Left ventricle myocardium inferior (tissue), 1 donor: ENCODE measurements around the gene OR51F2. TPM values are rescaled to one million over a fixed set of nuclear protein-coding genes. Genes with fewer than 3 reads are reported as not detected.

ENCODE experiments used
- DNase-seq: peaks from one replicate; pipeline ENCODE4 v3.0.0-alpha.2; 2020
- H3K27ac ChIP-seq: fragments of 200-600 bp; replicated peaks from 2 replicates; pipeline ENCODE4 v1.8.0; 2021
- H3K27me3 ChIP-seq: fragments of 200-600 bp; 2 replicates; pipeline ENCODE4 v1.8.0; 2021; ENCODE audit warnings: low read depth
- H3K36me3 ChIP-seq: fragments of 200-600 bp; 2 replicates; pipeline ENCODE4 v1.8.0; 2021
- H3K4me1 ChIP-seq: fragments of 200-600 bp; 2 replicates; pipeline ENCODE4 v1.8.0; 2021
- H3K4me3 ChIP-seq: fragments of 200-600 bp; 2 replicates; pipeline ENCODE4 v1.8.0; 2021; ENCODE audit warnings: mild to moderate bottlenecking, moderate library complexity
- H3K9me3 ChIP-seq: fragments of 200-600 bp; replicated peaks from 2 replicates; pipeline ENCODE4 v1.8.0; 2021
- intact Hi-C: fragments of 100-400 bp; cut with micrococcal nuclease; formaldehyde crosslinking; loops from one replicate; pipeline ENCODE4 v1.11.0; 2022
- total RNA-seq: library from RNA; stranded (reverse); fragmentation: NEBNext Ultra II Directional; extraction: Animal tissue kit (Norgen Biotek cat#: 25700); gene quantifications from one replicate; pipeline ENCODE4 v1.2.1, GENCODE V29; 2021
- TF ChIP-seq, protein P1 (sequence below): fragments of 200-600 bp; IDR thresholded peaks from 2 replicates; pipeline ENCODE4 v1.8.0; 2021; ENCODE audit warnings: antibody characterized with exemption, mild to moderate bottlenecking, borderline replicate concordance
- donor health status: DM: no; HTN: yes; CAD: no; lungs with severe emphysema.

Gene OR51F2
- total RNA-seq, 1 donor from 2014 or later, result not detected

DNA sequence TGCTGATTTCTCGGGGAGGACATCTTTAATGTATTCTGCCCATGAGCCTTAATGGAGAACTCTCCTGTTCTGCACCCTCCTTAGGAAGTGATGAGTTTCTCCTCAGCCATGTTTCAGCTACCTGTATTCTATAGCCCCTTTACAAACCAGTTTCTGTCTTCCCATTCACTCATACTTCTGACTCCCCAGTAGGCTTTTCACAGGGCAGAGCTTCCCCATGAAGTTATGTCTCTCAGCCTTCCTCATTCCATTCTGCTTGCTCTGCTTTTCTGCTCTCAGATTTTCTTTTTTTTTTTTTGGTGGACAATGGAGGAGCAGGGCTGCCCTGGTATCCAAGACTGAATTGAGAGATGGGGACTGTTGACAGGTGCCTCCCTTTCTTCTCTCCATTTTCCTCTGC lies 12.6 kb upstream of the OR51F2 start:
- DNase-seq, result no peak
- intact Hi-C loops, result no loop called here
- TF ChIP-seq, protein P1, sequence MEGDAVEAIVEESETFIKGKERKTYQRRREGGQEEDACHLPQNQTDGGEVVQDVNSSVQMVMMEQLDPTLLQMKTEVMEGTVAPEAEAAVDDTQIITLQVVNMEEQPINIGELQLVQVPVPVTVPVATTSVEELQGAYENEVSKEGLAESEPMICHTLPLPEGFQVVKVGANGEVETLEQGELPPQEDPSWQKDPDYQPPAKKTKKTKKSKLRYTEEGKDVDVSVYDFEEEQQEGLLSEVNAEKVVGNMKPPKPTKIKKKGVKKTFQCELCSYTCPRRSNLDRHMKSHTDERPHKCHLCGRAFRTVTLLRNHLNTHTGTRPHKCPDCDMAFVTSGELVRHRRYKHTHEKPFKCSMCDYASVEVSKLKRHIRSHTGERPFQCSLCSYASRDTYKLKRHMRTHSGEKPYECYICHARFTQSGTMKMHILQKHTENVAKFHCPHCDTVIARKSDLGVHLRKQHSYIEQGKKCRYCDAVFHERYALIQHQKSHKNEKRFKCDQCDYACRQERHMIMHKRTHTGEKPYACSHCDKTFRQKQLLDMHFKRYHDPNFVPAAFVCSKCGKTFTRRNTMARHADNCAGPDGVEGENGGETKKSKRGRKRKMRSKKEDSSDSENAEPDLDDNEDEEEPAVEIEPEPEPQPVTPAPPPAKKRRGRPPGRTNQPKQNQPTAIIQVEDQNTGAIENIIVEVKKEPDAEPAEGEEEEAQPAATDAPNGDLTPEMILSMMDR, result no peak
- H3K27me3 ChIP-seq, result no peaks in the 10 kb centered on the region
- no peak overlapping the region for H3K27ac ChIP-seq
- H3K9me3 ChIP-seq, result no peaks in the 10 kb centered on the region
- H3K4me1 ChIP-seq, result no peaks in the 10 kb centered on the region
- no peaks in the 10 kb centered on the region for H3K36me3 ChIP-seq
- no peak overlapping the region for H3K4me3 ChIP-seq

DNA sequence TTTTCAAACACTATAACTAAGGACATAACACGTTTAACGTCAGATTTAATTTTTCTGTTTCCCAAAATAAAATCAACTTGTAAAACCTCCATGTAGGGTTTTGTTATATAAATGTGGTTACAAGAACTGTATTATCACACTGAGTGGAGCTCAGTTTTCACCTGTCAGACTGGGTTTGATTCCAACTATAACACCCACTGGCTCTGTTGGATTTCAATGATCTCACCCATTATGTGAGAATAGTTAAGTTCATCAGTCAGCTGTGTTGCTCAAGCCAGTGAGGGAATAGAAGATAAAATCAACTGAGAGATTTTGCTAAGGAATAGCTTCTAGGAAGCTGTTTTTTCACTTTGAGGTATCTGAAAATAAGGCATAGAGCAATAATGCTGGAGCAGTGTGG lies 11.9 kb upstream of the OR51F2 start:
- no peaks in the 10 kb centered on the region for H3K27me3 ChIP-seq
- H3K27ac ChIP-seq, result no peak overlapping the region
- no peaks in the 10 kb centered on the region for H3K9me3 ChIP-seq
- no peaks in the 10 kb centered on the region for H3K36me3 ChIP-seq
- H3K4me3 ChIP-seq, result no peak overlapping the region
- no peak for DNase-seq
- intact Hi-C loops, result no loop called here
- no peaks in the 10 kb centered on the region for H3K4me1 ChIP-seq
- TF ChIP-seq, protein P1, result no peak

DNA sequence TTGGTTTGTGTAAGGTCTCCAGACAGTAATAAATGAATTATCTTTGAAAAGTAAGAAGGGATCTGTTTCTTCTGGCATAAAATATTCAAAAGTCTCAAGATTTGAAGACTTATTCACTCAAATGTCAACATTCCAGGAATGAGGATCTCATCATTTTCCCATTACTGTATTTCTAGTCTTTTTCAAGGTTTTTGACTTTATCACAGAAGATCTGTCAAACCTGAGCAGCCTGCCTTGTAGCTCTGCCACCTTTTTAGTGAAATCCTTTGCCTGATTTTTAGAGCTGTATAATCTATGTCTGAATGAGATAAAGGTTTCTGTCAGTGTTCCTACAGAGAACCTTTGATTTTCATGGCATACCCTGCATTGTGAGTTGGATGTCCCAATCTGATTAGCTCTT lies 4.0 kb downstream of the OR51F2 start:
- Histone ChIP-seq H3K4me1 (no peaks in the 10 kb centered on the region), H3K27ac (no peak overlapping the region), H3K36me3 (no peaks in the 10 kb centered on the region), H3K27me3 (no peaks in the 10 kb centered on the region), H3K4me3 (no peak overlapping the region), H3K9me3 (no peaks in the 10 kb centered on the region)
- intact Hi-C loops, result loop anchor here (5.0 kb wide), 1 partner anchor 198 kb away; no protein-coding TSS in a partner anchor
- TF ChIP-seq, protein P1, result no peak
- DNase-seq, result no peak

DNA sequence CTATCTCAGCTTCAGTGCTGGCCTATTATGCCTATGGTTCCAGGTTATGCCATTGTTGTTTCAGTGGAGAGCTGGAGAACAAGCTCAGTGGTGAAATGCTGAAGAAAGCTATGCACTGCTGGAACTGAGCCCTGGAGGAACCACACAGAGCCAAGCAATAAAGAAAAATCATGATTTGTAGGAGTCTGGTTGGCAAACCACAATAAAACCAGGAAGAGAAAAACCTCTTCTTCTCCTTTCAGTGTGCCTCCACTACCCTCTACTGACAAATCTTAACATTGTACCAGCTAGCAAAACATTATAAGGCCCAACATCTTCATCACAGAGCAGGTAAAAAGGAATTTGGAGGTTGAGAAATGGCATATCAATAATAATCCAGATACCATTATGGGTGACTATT lies 5.3 kb downstream of the OR51F2 start:
- Histone ChIP-seq H3K36me3 (no peaks in the 10 kb centered on the region), H3K4me1 (no peaks in the 10 kb centered on the region), H3K27me3 (no peaks in the 10 kb centered on the region), H3K9me3 (no peaks in the 10 kb centered on the region), H3K4me3 (no peak overlapping the region), H3K27ac (no peak overlapping the region)
- no peak for DNase-seq
- intact Hi-C loops, result loop anchor here (5.0 kb wide), 1 partner anchor 199 kb away; no protein-coding TSS in a partner anchor
- TF ChIP-seq, protein P1, result peak; percentile 71

DNA sequence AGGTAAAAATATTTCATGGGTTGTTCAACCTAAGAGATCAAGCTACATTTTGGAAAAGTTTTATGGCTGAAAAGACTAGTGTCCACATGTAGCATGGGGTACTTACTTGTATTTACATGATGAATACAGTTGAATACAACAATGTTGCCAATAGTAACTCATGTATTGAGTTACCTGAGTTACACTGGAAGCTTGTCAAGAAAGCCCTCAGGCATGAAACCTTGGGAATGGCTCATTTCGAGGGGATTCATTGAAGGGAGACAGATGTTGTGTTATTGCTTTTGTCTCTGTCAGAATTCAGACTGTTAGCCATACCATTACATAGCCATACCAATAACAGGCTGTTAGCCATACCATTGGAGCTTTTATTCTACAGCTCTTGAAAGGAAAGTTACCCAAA lies 9.2 kb downstream of the OR51F2 start:
- no peak overlapping the region for H3K27ac ChIP-seq
- intact Hi-C loops, result no loop called here
- no peak for DNase-seq
- TF ChIP-seq, protein P1, result no peak
- H3K36me3 ChIP-seq, result no peaks in the 10 kb centered on the region
- H3K27me3 ChIP-seq, result no peaks in the 10 kb centered on the region
- H3K9me3 ChIP-seq, result no peaks in the 10 kb centered on the region
- no peak overlapping the region for H3K4me3 ChIP-seq
- H3K4me1 ChIP-seq, result peaks cover 1% of the 10 kb centered on the region

DNA sequence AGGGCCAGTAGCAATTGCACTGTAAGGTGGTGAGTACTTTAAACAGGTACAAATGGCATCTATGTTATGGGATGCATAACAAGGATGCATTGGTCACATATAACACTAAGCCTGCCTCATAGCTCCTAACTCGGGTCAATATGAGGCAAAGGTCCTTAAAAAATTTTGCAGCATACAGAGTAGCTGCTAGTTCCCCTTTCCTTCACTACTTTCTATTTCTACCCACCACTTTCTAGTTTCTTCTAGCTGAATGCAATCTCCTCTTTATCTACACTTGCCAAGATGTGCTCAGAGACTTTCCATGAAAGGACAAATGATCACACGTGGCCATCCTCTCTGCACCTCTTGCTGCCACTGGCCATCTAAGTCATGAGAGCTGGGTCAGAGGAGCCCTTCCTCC lies 9.8 kb downstream of the OR51F2 start:
- Histone ChIP-seq H3K36me3 (no peaks in the 10 kb centered on the region), H3K4me3 (no peak overlapping the region), H3K4me1 (peaks cover 4% of the 10 kb centered on the region), H3K27me3 (no peaks in the 10 kb centered on the region), H3K27ac (no peak overlapping the region), H3K9me3 (no peaks in the 10 kb centered on the region)
- no peak for DNase-seq
- intact Hi-C loops, result no loop called here
- TF ChIP-seq, protein P1, result no peak
